Measurements from ENCODE around the gene ZNF827.

- TF ChIP-seq ARNT (IDR thresholded peaks at IDR 0.05) (no peak), SUZ12 (IDR thresholded peaks at IDR 0.05) (no peak)
Measured at GRCh38 chr4:145743641-145744040, 195.0 kb downstream of the ZNF827 start.

Measured in HEK293T (cell line).